Activated naive CD4-positive, alpha-beta T cell treated with Interleukin-2 at 50 U/mL for 16 hours (primary cell): ENCODE data around the gene UBE2J2.

Source experiments
- DNase-seq: peaks from one replicate; pipeline ENCODE4 v3.0.0-alpha.2; 2020

The UBE2J2 gene

GRCh38 chr1:1309251-1310108 lies 35.8 kb upstream of the UBE2J2 start:
- DNase-seq: peak; percentile 14

GRCh38 chr1:1308756-1309250 lies 35.1 kb upstream of the UBE2J2 start:
- no peak for DNase-seq

- peak; percentile 89 for DNase-seq
Observed at GRCh38 chr1:1307923-1308755, 34.5 kb upstream of the UBE2J2 start, which contains the start of the genes ACAP3 and PUSL1. Gene ACAP3 (minus strand): TSS chr1:1307930. CDS start chr1:1307815, 115 bp downstream. Gene PUSL1 (plus strand): TSS chr1:1308597. CDS start chr1:1308644, 47 bp downstream.

GRCh38 chr1:1307261-1307922 lies 33.7 kb upstream of the UBE2J2 start:
- no peak for DNase-seq

GRCh38 chr1:1306661-1307260 lies 33.1 kb upstream of the UBE2J2 start:
- DNase-seq: no peak

- DNase-seq: no peak
Observed at GRCh38 chr1:1306070-1306660, 32.5 kb upstream of the UBE2J2 start.

GRCh38 chr1:1305300-1306069 lies 31.8 kb upstream of the UBE2J2 start:
- peak; percentile 74 for DNase-seq

- DNase-seq: no peak
Observed at GRCh38 chr1:1304331-1305299, 31.0 kb upstream of the UBE2J2 start.

GRCh38 chr1:1303736-1304135 lies 30.1 kb upstream of the UBE2J2 start:
- no peak for DNase-seq

GRCh38 chr1:1302951-1303509 lies 29.4 kb upstream of the UBE2J2 start:
- no peak for DNase-seq

- DNase-seq: peak; percentile 12
Observed at GRCh38 chr1:1302006-1302430, 28.4 kb upstream of the UBE2J2 start.

- DNase-seq: no peak
Observed at GRCh38 chr1:1300352-1300739, 26.7 kb upstream of the UBE2J2 start.

- peak; percentile 29 for DNase-seq
Observed at GRCh38 chr1:1299686-1300351, 26.2 kb upstream of the UBE2J2 start.

- DNase-seq: no peak
Observed at GRCh38 chr1:1298861-1299685, 25.4 kb upstream of the UBE2J2 start.

GRCh38 chr1:1297802-1298424 lies 24.3 kb upstream of the UBE2J2 start:
- DNase-seq: no peak

- DNase-seq: no peak
Observed at GRCh38 chr1:1296070-1297061, 22.7 kb upstream of the UBE2J2 start.
